OCI-LY7 (cell line): ENCODE results near the gene TRAF3IP1.

ENCODE experiments used
- CTCF ChIP-seq: fragments of 200-600 bp; sonication (generic); conservative IDR thresholded peaks from 2 replicates; pipeline ENCODE4 v1.5.1; 2014; ENCODE audit warnings: mild to moderate bottlenecking, antibody characterized with exemption, low read length, moderate library complexity, mixed read lengths
- EZH2phosphoT487 ChIP-seq: fragments of 200-600 bp; sonication (generic); IDR thresholded peaks from 2 replicates; pipeline ENCODE4 v1.6.1; 2018; ENCODE audit warnings: low read depth, borderline replicate concordance, mild to moderate bottlenecking, mixed run types, antibody characterized with exemption, low read length, moderate library complexity, mixed read lengths

- TF ChIP-seq EZH2phosphoT487: no peak
- TF ChIP-seq CTCF: no peak
Observed at GRCh38 chr2:238413368-238413767, 93.0 kb downstream of the TRAF3IP1 start.
